OCI-LY3 (cell line): ENCODE results near the gene MARCHF9.

ENCODE experiments used
- H2AFZ ChIP-seq: fragments of 200-600, 300-600 bp; shearing (Covaris generic); 2 replicates; pipeline ENCODE4 v1.6.0; 2014; ENCODE audit warnings: antibody characterized with exemption, low read depth, low read length
- H3K27ac ChIP-seq: fragments of 200-600, 300-600 bp; sonication (generic); 2 replicates; pipeline ENCODE4 v1.5.1; 2014; ENCODE audit warnings: mild to moderate bottlenecking, low read length, moderate library complexity, mixed read lengths
- H3K27me3 ChIP-seq: fragments of 200-600, 300-600 bp; sonication (generic); 2 replicates; pipeline ENCODE4 v1.6.1; 2014; ENCODE audit warnings: low read depth, low read length, mixed read lengths
- H3K36me3 ChIP-seq: fragments of 200-600, 300-600 bp; sonication (generic); replicated peaks from 2 replicates; pipeline ENCODE3; 2014; ENCODE audit warnings: low read depth, low read length, mixed read lengths
- H3K4me1 ChIP-seq: fragments of 300-600, 200-600 bp; sonication (generic); 2 replicates; pipeline ENCODE4 v1.6.1; 2014; ENCODE audit warnings: low read length, mixed read lengths
- H3K4me2 ChIP-seq: fragments of 200-600, 300-600 bp; sonication (generic); 2 replicates; pipeline ENCODE4 v1.6.1; 2014; ENCODE audit warnings: low read length, mixed read lengths
- H3K4me3 ChIP-seq: fragments of 300-600, 200-600 bp; sonication (generic); 2 replicates; pipeline ENCODE4 v1.5.1; 2014; ENCODE audit warnings: antibody characterized with exemption, mild to moderate bottlenecking, low read length, moderate library complexity
- H3K79me2 ChIP-seq: fragments of 300-600, 200-600 bp; shearing (Covaris generic); 2 replicates; pipeline ENCODE4 v1.6.1; 2014; ENCODE audit warnings: mild to moderate bottlenecking, low read length, mixed read lengths
- H3K9ac ChIP-seq: fragments of 300-600, 200-600 bp; shearing (Covaris generic); 2 replicates; pipeline ENCODE4 v1.6.0; 2014; ENCODE audit warnings: mild to moderate bottlenecking, low read length, moderate library complexity
- H3K9me3 ChIP-seq: fragments of 200-600, 300-600 bp; shearing (Covaris generic); 2 replicates; pipeline ENCODE4 v1.6.1; 2014; ENCODE audit warnings: low read length, mixed read lengths; ENCODE audit not compliant: insufficient read depth
- H4K20me1 ChIP-seq: fragments of 200-600, 300-600 bp; sonication (generic); 2 replicates; pipeline ENCODE4 v1.6.1; 2016; ENCODE audit warnings: low read length, mixed read lengths; ENCODE audit not compliant: insufficient read depth
- EZH2phosphoT487 ChIP-seq: fragments of 200-600 bp; shearing (Covaris generic); IDR thresholded peaks from 2 replicates; pipeline ENCODE4 v1.6.1; 2018; ENCODE audit warnings: antibody characterized with exemption, mixed run types, low read depth
- TF ChIP-seq, protein P1 (sequence below): fragments of 200-600, 300-600 bp; sonication (generic); IDR thresholded peaks from 2 replicates; pipeline ENCODE4 v1.5.1; 2014; ENCODE audit warnings: antibody characterized with exemption, low read length, low read depth

The MARCHF9 gene

DNA sequence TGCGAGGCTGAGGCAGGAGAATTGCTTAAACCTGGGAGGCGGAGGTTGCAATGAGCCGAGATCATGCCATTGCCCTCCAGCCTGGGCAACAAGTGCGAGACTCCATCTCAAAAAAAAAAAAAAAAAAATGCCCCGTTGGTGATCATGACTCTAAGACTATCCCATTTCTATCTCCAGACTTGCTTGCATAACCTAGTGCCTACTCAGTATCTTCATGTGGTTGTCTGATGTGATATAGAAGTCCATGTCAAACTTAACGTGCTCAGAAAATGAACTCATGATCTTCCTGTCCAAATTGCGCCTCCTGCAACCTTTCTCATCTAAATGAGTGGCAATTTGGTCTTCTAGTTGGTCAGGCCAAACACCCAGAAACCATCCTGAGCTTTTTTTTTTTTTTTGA, 23.0 kb downstream of the MARCHF9 start:
- TF ChIP-seq, protein P1, sequence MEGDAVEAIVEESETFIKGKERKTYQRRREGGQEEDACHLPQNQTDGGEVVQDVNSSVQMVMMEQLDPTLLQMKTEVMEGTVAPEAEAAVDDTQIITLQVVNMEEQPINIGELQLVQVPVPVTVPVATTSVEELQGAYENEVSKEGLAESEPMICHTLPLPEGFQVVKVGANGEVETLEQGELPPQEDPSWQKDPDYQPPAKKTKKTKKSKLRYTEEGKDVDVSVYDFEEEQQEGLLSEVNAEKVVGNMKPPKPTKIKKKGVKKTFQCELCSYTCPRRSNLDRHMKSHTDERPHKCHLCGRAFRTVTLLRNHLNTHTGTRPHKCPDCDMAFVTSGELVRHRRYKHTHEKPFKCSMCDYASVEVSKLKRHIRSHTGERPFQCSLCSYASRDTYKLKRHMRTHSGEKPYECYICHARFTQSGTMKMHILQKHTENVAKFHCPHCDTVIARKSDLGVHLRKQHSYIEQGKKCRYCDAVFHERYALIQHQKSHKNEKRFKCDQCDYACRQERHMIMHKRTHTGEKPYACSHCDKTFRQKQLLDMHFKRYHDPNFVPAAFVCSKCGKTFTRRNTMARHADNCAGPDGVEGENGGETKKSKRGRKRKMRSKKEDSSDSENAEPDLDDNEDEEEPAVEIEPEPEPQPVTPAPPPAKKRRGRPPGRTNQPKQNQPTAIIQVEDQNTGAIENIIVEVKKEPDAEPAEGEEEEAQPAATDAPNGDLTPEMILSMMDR: no peak
- TF ChIP-seq EZH2phosphoT487: no peak
- Histone ChIP-seq H4K20me1 (no peaks in the 10 kb centered on the region), H3K27me3 (no peaks in the 10 kb centered on the region), H3K4me1 (peaks cover 12% of the 10 kb centered on the region), H3K4me2 (no peak overlapping the region), H3K27ac (no peak overlapping the region), H3K4me3 (no peak overlapping the region), H3K36me3 (peaks cover 3% of the 10 kb centered on the region), H2AFZ (no peak overlapping the region), H3K9ac (no peak overlapping the region), H3K79me2 (peaks cover 4% of the 10 kb centered on the region), H3K9me3 (no peaks in the 10 kb centered on the region)

DNA sequence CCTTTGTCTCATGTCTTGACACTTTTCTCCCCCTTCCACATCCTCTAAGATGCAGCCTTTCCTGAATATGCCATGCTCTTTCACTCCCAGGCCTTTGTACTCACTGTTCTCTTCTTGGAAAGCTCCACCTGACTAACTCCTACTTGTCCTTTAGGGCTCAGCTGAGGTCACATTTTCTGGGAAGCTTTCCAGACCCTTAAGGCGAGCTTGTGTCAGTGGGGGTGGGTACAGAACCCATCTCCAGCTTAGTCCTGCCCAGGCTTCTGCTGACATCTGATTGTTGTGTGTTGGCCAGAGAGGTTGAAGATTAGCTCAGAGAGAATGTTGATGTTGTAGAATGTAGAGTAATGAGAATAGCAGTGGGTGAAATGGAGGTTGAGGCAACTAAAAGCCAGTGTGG, 24.8 kb downstream of the MARCHF9 start:
- Histone ChIP-seq H3K4me2 (no peak overlapping the region), H3K27me3 (no peaks in the 10 kb centered on the region), H3K27ac (no peak overlapping the region), H3K36me3 (peaks cover 6% of the 10 kb centered on the region), H3K4me1 (peaks cover 13% of the 10 kb centered on the region), H4K20me1 (no peaks in the 10 kb centered on the region), H3K79me2 (peaks cover 19% of the 10 kb centered on the region), H3K4me3 (no peak overlapping the region), H3K9ac (no peak overlapping the region), H3K9me3 (no peaks in the 10 kb centered on the region), H2AFZ (no peak overlapping the region)
- TF ChIP-seq EZH2phosphoT487: no peak
- TF ChIP-seq, protein P1: no peak

DNA sequence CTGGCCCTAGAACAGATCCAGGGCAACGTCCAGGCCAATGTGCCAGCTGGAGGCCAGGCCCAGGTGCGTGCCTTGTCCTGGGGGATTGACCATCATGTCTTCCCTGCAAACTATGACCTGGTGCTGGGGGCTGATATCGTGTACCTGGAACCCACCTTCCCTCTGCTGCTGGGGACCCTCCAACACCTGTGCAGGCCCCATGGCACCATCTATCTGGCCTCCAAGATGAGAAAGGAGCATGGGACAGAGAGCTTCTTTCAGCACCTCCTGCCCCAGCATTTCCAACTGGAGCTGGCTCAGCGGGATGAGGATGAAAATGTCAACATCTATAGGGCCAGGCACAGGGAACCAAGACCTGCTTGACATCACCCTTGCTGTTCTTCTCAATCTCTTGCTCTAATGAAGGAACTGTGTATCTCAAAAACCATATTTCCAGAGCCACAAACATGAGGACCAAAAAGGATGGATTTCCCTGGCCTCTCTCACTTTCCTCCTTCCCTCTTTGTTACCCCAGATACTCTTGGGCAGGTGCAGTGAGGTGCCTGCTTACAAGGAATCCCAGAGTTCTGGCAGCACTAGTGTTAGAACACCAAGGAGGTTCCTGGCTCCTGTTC, 25.5 kb downstream of the MARCHF9 start:
- H3K4me3 ChIP-seq: no peak overlapping the region
- H3K4me2 ChIP-seq: no peak overlapping the region
- TF ChIP-seq, protein P1: no peak
- TF ChIP-seq EZH2phosphoT487: no peak
- peaks cover 19% of the 10 kb centered on the region for H3K79me2 ChIP-seq
- H2AFZ ChIP-seq: no peak overlapping the region
- H3K27me3 ChIP-seq: no peaks in the 10 kb centered on the region
- no peaks in the 10 kb centered on the region for H3K9me3 ChIP-seq
- H3K36me3 ChIP-seq: peaks cover 7% of the 10 kb centered on the region
- peaks cover 13% of the 10 kb centered on the region for H3K4me1 ChIP-seq
- no peak overlapping the region for H3K9ac ChIP-seq
- H3K27ac ChIP-seq: no peak overlapping the region
- H4K20me1 ChIP-seq: no peaks in the 10 kb centered on the region

DNA sequence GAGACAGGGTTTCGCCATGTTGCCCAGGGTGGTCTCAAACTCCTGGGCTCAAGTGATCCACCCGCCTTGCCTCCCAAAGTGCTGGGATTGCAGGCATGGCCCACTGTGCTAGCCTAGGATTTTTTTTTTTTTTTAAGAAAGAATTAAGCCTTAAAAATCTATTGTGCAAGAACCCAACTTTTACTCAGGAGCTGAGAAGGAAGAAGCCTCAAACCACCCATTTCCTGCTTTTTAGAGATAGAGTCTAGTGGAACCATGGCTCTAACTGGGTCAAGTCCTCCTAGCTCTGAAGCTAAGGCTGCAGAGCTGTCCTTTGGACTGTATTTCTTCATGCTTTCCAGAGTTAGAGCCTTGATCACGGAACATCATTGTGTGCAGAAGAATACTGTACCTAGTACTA, 26.3 kb downstream of the MARCHF9 start:
- H2AFZ ChIP-seq: no peak overlapping the region
- TF ChIP-seq, protein P1: no peak
- TF ChIP-seq EZH2phosphoT487: no peak
- no peak overlapping the region for H3K9ac ChIP-seq
- no peak overlapping the region for H3K4me3 ChIP-seq
- no peaks in the 10 kb centered on the region for H3K9me3 ChIP-seq
- peaks cover 19% of the 10 kb centered on the region for H3K79me2 ChIP-seq
- H3K36me3 ChIP-seq: peaks cover 15% of the 10 kb centered on the region
- H4K20me1 ChIP-seq: no peaks in the 10 kb centered on the region
- H3K4me1 ChIP-seq: peaks cover 13% of the 10 kb centered on the region
- no peaks in the 10 kb centered on the region for H3K27me3 ChIP-seq
- H3K27ac ChIP-seq: no peak overlapping the region
- H3K4me2 ChIP-seq: no peak overlapping the region
